ENCODE data around the gene RALGPS1. TPM values are rescaled to one million over a fixed set of nuclear protein-coding genes. Genes with fewer than 3 reads are reported as not detected.

RALGPS1 gene
- total RNA-seq, 4 donors from 2014 or later, result 27.3 to 42.1 (median 39.1) TPM

DNA sequence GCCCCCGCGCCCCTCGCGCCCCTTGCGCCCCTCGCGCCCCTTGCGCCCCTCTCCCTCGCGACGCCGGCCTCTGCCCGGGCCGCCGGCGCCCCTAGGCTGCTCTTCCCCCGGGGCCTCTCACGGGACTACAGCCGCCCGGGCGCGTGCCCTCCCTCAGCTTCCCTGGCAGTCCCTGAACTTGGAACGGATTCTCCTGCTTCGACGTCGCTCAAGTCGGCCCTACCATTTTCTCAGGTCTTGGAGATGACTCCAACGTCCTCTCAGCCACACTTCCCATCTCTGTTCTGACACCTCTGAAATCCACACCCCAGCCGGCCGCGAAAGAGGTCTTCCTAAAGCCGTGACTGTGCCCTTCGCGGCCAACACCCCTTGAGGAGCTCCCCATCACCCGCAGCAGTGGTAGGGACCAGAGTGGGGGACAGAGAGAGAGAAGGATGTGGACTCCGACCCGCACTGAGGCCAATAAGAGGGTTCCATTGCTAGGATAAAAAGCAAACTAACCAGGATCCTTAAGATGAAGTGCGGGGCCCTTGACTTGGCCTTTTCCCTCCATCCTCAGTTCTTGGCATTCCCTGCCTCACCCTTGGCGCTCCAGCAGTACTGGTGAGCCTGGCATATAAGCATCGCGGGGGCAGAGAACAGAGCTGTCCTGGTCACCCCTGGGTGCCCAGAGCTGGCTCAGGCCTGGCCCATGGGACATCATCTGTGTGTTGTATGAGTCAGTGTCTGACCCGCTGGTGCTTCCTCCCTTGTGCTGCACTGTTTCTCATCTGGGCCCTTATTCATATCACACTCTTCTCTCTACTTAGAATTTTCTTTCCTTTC is 311.4 kb downstream of the RALGPS1 start:
- Histone ChIP-seq H3K4me1 (peaks cover 6 to 7% of the 10 kb centered on the region in 2 donors), H3K27ac (no peak overlapping the region), H3K27me3 (no peaks in the 10 kb centered on the region), H3K9me3 (no peaks in the 10 kb centered on the region), H3K36me3 (no peaks in the 10 kb centered on the region), H3K4me3 (replicated peaks in 1 of 3) (peak overlapping the region in 1 of 3 donors; percentile 72)
- intact Hi-C loops (cut with DNase I), result no loop called here
- peak; percentile 30 to 40 for DNase-seq
- 48 to 49% methylated on average over 18 to 19 of the region's 42 CpGs for WGBS, 2 donors
- TF ChIP-seq POLR2A (IDR thresholded peaks at IDR 0.05), result no peak
- TF ChIP-seq, protein P1, sequence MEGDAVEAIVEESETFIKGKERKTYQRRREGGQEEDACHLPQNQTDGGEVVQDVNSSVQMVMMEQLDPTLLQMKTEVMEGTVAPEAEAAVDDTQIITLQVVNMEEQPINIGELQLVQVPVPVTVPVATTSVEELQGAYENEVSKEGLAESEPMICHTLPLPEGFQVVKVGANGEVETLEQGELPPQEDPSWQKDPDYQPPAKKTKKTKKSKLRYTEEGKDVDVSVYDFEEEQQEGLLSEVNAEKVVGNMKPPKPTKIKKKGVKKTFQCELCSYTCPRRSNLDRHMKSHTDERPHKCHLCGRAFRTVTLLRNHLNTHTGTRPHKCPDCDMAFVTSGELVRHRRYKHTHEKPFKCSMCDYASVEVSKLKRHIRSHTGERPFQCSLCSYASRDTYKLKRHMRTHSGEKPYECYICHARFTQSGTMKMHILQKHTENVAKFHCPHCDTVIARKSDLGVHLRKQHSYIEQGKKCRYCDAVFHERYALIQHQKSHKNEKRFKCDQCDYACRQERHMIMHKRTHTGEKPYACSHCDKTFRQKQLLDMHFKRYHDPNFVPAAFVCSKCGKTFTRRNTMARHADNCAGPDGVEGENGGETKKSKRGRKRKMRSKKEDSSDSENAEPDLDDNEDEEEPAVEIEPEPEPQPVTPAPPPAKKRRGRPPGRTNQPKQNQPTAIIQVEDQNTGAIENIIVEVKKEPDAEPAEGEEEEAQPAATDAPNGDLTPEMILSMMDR (IDR thresholded peaks at IDR 0.05), result no peak

DNA sequence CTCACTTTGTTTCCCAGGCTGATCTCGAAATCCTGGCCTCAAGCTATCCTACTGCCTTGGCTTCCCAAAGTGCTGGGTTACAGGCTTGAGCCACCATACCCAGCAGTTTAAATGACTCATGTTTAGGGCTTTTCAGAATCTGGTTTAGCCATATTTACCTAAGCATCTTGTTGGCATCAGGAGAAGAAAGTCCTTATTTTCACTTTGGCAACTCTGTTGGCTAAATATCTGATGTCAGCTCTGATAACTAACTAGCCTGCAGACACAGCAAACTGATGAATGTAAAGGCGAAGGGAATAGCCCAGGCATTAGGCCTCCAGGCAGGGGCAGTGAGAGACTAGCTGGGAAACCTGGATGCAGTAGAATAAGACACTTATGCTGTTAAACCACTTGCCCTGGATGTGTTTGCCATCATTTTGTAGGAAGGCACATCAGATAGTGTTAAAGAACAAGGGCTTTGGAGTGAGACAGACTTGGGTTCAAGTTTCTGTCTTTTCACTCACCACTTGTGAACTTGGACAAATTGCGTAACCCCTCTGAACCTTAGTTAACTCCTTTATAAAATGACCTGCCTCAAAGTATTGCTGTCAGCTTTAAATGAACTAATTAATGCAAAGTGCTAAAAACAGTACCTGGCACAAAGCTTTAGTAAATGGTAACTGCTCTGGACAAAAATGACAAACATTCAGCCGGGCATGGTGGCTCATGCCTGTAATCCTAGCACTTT is 315.3 kb downstream of the RALGPS1 start:
- Histone ChIP-seq H3K27ac (no peak overlapping the region), H3K27me3 (no peaks in the 10 kb centered on the region), H3K4me1 (peaks cover 6 to 7% of the 10 kb centered on the region in 2 donors), H3K4me3 (replicated peaks in 1 of 3) (no peak overlapping the region), H3K9me3 (no peaks in the 10 kb centered on the region), H3K36me3 (no peaks in the 10 kb centered on the region)
- TF ChIP-seq, protein P1 (IDR thresholded peaks at IDR 0.05), result no peak
- no peak for TF ChIP-seq POLR2A (IDR thresholded peaks at IDR 0.05)
- whole genome bisulfite sequencing, 2 donors, result 94 to 95% methylated on average over 4 of the region's 4 CpGs
- intact Hi-C loops (cut with DNase I), result no loop called here
- DNase-seq, result no peak

DNA sequence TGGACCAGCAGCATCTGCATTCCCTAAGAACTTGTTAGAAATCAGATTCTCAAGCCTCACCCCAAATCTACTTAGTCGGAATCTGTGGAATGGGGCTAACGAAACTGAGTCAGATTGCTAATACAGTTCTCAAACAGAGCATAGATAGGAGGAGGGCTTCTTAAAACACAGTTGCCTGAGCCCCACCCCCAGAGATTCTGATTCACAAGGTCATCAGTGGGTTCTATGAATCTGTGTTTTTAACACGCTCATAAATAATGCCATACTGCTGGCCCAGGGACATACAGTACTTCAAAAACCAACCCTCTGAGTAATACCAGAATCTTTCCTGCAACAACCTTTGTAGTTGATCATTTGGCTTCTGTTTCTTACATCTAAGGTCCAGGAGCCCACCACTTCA is 317.1 kb downstream of the RALGPS1 start:
- Histone ChIP-seq H3K27ac (no peak overlapping the region), H3K36me3 (no peaks in the 10 kb centered on the region), H3K4me1 (no peaks in the 10 kb centered on the region), H3K4me3 (replicated peaks in 1 of 3) (no peak overlapping the region), H3K27me3 (no peaks in the 10 kb centered on the region), H3K9me3 (no peaks in the 10 kb centered on the region)
- WGBS, 2 donors, result 96 to 97% methylated on average over 3 of the region's 3 CpGs
- intact Hi-C loops (cut with DNase I), result no loop called here
- TF ChIP-seq POLR2A (IDR thresholded peaks at IDR 0.05), result no peak
- TF ChIP-seq, protein P1 (IDR thresholded peaks at IDR 0.05), result no peak
- no peak for DNase-seq

DNA sequence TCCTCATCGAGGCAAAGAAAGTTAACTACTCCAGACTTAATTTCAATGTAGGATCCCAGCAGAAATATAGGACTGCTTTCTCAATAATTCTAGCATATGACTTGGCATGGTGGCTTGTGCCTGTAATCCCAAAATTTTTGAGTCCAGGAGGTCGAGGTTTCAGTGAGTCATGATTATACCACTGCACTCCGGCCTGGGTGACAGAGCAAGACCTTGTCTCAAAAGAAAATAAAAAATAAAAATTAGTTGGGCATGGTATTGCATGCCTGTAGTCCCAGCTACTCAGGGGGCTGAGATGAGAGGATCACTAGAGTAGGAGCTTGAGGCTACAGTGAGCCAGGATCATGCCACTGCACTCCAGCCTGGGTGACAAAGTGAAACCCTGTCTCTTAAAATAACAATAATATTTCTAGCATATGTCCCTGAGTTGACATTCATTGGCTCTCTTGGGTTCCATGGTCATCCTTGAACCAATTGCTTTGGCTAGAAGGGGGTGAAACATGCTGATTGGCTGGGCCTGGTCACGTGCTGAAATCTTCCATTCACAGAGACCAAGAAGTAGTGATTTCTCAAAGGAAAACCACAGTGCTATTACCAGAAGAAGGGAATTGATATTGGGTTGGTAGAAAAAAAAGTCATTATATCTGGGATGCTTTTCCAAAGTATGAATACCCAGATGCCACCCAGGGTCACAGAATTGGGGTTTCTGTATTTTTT is 318.4 kb downstream of the RALGPS1 start:
- Histone ChIP-seq H3K4me1 (no peaks in the 10 kb centered on the region), H3K27me3 (no peaks in the 10 kb centered on the region), H3K27ac (no peak overlapping the region), H3K4me3 (replicated peaks in 1 of 3) (no peak overlapping the region), H3K9me3 (no peaks in the 10 kb centered on the region), H3K36me3 (no peaks in the 10 kb centered on the region)
- 81 to 92% methylated on average over 4 of the region's 4 CpGs for WGBS, 2 donors
- no peak for DNase-seq
- intact Hi-C loops (cut with DNase I), result no loop called here
- TF ChIP-seq POLR2A (IDR thresholded peaks at IDR 0.05), result no peak
- TF ChIP-seq, protein P1 (IDR thresholded peaks at IDR 0.05), result no peak
